Natural killer cell (primary cell): ENCODE measurements around the gene ZNRF3. TPM values are rescaled to one million over a fixed set of nuclear protein-coding genes. Genes with fewer than 3 reads are reported as not detected.

Experiments
- ATAC-seq, 3 donors: fragments of 150-1000 bp in 2 of 3; fragments of 200-7000 bp in 1 of 3; cut with Tn5 transposase; 1 replicate in 1 of 3; 2 replicates in 2 of 3; pipeline ENCODE4 v1.10.0; 2021; ENCODE audit warnings: mild to moderate bottlenecking in 2 of 3, moderate library complexity in 2 of 3
- DNase-seq, 2 donors: peaks; one replicate each; pipeline versions ENCODE4 v3.0.0 to v3.0.0-alpha.2; 2013 to 2021; ENCODE audit warnings: mixed read lengths in 1 of 2
- H3K27ac ChIP-seq: one replicate; pipeline ENCODE4 v1.5.1; 2013; ENCODE audit warnings: mild to moderate bottlenecking, low read length
- H3K27me3 ChIP-seq: one replicate; pipeline ENCODE4 v1.6.1; 2013; ENCODE audit warnings: low read length; ENCODE audit not compliant: control insufficient read depth, insufficient read depth
- H3K36me3 ChIP-seq: one replicate; pipeline ENCODE4 v1.6.1; 2013; ENCODE audit warnings: low read length; ENCODE audit not compliant: control insufficient read depth, insufficient read depth
- H3K4me1 ChIP-seq: one replicate; pipeline ENCODE4 v1.6.1; 2013; ENCODE audit warnings: low read length; ENCODE audit not compliant: control insufficient read depth, insufficient read depth
- H3K4me3 ChIP-seq: one replicate; pipeline ENCODE4 v1.5.1; 2013; ENCODE audit warnings: low read length
- H3K9me3 ChIP-seq: one replicate; pipeline ENCODE4 v1.6.1; 2013; ENCODE audit warnings: low read length; ENCODE audit not compliant: control insufficient read depth, insufficient read depth
- H3K27ac Mint-ChIP-seq, 2 donors: one replicate each; pipeline ENCODE4 v1.8.0; 2022; ENCODE audit warnings: mild to moderate bottlenecking in 2 of 2, mixed read lengths in 2 of 2, moderate library complexity in 1 of 2
- H3K27me3 Mint-ChIP-seq, 2 donors: one replicate each; pipeline ENCODE4 v1.8.0; 2022; ENCODE audit warnings: low read depth in 2 of 2, mixed read lengths in 2 of 2
- H3K36me3 Mint-ChIP-seq: one replicate; pipeline ENCODE4 v1.8.0; 2022; ENCODE audit warnings: mixed read lengths
- H3K4me1 Mint-ChIP-seq, 2 donors: one replicate each; pipeline ENCODE4 v1.8.0; 2022; ENCODE audit warnings: mixed read lengths in 2 of 2
- H3K4me3 Mint-ChIP-seq: one replicate; pipeline ENCODE4 v1.8.0; 2022; ENCODE audit warnings: mild to moderate bottlenecking, moderate library complexity, mixed read lengths
- H3K9me3 Mint-ChIP-seq, 2 donors: one replicate each; pipeline ENCODE4 v1.8.0; 2022; ENCODE audit warnings: mixed read lengths in 2 of 2
- CTCF ChIP-seq: fragments of 200-600 bp; IDR thresholded peaks from one replicate; pipeline ENCODE4 v1.8.0; 2022; ENCODE audit warnings: antibody characterized with exemption
- WGBS: methylation state at CpG from one replicate; pipeline ENCODE4 v1.1.7; 2013; ENCODE audit warnings: missing lambda C conversion rate; ENCODE audit not compliant: insufficient coverage; 5-methylcytosine and 5-hydroxymethylcytosine counted together
- intact Hi-C: fragments of 100-400 bp; cut with micrococcal nuclease; formaldehyde crosslinking; loops from one replicate; pipeline ENCODE4 v1.14.2; 2022
- total RNA-seq, 4 donors: library from RNA; stranded (reverse); fragments of 120-200 nt in 1 of 4; gene quantifications; one replicate each; pipeline versions ENCODE4 v1.2.3 to v1.2.4, GENCODE V29; 2013 to 2022

ZNRF3 gene
- total RNA-seq, 3 donors from 2014 or later (not counting 1 experiment from before 2014, with no cell fraction given) = 0.23 to 0.34 (median 0.33) TPM

GRCh38 chr22:28874811-28875320 lies 8.5 kb upstream of the ZNRF3 start:
- Histone ChIP-seq H3K27ac (no peak overlapping the region), H3K4me3 (no peak overlapping the region), H3K9me3 (no peaks in the 10 kb centered on the region), H3K27me3 (no peaks in the 10 kb centered on the region), H3K4me1 (no peaks in the 10 kb centered on the region), H3K36me3 (no peaks in the 10 kb centered on the region)
- intact Hi-C loops = no loop called here
- no peak overlapping the region for H3K27ac Mint-ChIP-seq
- DNase-seq = no peak
- peaks cover 0 to 2% of the 10 kb centered on the region in 2 donors for H3K27me3 Mint-ChIP-seq
- H3K4me1 Mint-ChIP-seq = peaks cover 0 to 5% of the 10 kb centered on the region in 2 donors
- H3K4me3 Mint-ChIP-seq = no peak overlapping the region
- no peaks in the 10 kb centered on the region for H3K9me3 Mint-ChIP-seq
- ATAC-seq = no peak
- no peaks in the 10 kb centered on the region for H3K36me3 Mint-ChIP-seq
- 100% methylated on average over 1 of the region's 2 CpGs for WGBS
- TF ChIP-seq CTCF = no peak

GRCh38 chr22:28882545-28882877 lies 861 bp upstream of the ZNRF3 start:
- Histone ChIP-seq H3K4me1 (peaks cover 16% of the 10 kb centered on the region), H3K27me3 (peaks cover 21% of the 10 kb centered on the region), H3K9me3 (no peaks in the 10 kb centered on the region), H3K27ac (no peak overlapping the region), H3K4me3 (peak overlapping the region; percentile 38), H3K36me3 (no peaks in the 10 kb centered on the region)
- no peak for DNase-seq
- Mint-ChIP-seq H3K4me1 (peaks cover 18 to 22% of the 10 kb centered on the region in 2 donors), H3K36me3 (no peaks in the 10 kb centered on the region), H3K27me3 (peaks cover 12 to 19% of the 10 kb centered on the region in 2 donors), H3K27ac (peak overlapping the region; percentile 22 to 78), H3K9me3 (no peaks in the 10 kb centered on the region), H3K4me3 (peak overlapping the region; percentile 95)
- intact Hi-C loops = loop anchor here (5.0 kb wide), 1 partner anchor 75 kb away; no protein-coding TSS in a partner anchor
- 16% methylated on average over 5 of the region's 5 CpGs for WGBS
- TF ChIP-seq CTCF = no peak
- no peak for ATAC-seq

- H3K27ac ChIP-seq = no peak overlapping the region
Observed at GRCh38 chr22:28883657-28883916, 215 bp downstream of the ZNRF3 start.

More at GRCh38 chr22:28883657-28883916, 215 bp downstream of the ZNRF3 start:
- Mint-ChIP-seq H3K36me3 (no peaks in the 10 kb centered on the region), H3K27ac (peak overlapping the region in 1 of 2 donors; percentile 78), H3K9me3 (no peaks in the 10 kb centered on the region), H3K4me3 (no peak overlapping the region), H3K4me1 (peaks cover 18 to 22% of the 10 kb centered on the region in 2 donors), H3K27me3 (peaks cover 22% of the 10 kb centered on the region in 2 donors)
- no peak overlapping the region for H3K4me3 ChIP-seq
- peaks cover 21% of the 10 kb centered on the region for H3K27me3 ChIP-seq
- H3K9me3 ChIP-seq = no peaks in the 10 kb centered on the region
- under 1% methylated on average over 48 of the region's 48 CpGs for WGBS
- ATAC-seq (peak in 1 of 3 donors; percentile 3), DNase-seq (no peak)
- H3K4me1 ChIP-seq = peaks cover 16% of the 10 kb centered on the region
- intact Hi-C loops = loop anchor here (5.0 kb wide), 1 partner anchor 74 kb away; no protein-coding TSS in a partner anchor
- TF ChIP-seq CTCF = no peak
- no peaks in the 10 kb centered on the region for H3K36me3 ChIP-seq
